HFFc6 (cell line): ENCODE data around the gene SIGLEC10. TPM values are rescaled to one million over a fixed set of nuclear protein-coding genes. Genes with fewer than 3 reads are reported as not detected.

Experiments
- DNase-seq: peaks from one replicate; pipeline ENCODE4 v3.0.0-alpha.2; 2018
- H3K27ac Mint-ChIP-seq: 2 replicates; pipeline ENCODE4 v1.8.0; 2020; ENCODE audit warnings: mild to moderate bottlenecking, mixed read lengths
- H3K27me3 Mint-ChIP-seq: 2 replicates; pipeline ENCODE4 v1.8.0; 2021; ENCODE audit warnings: mild to moderate bottlenecking, moderate library complexity, mixed read lengths; ENCODE audit not compliant: insufficient read depth
- H3K36me3 Mint-ChIP-seq: 2 replicates; pipeline ENCODE4 v1.8.0; 2021; ENCODE audit warnings: low read depth, mixed read lengths
- H3K4me1 Mint-ChIP-seq: 2 replicates; pipeline ENCODE4 v1.8.0; 2020; ENCODE audit warnings: low read depth, mixed read lengths
- H3K4me3 Mint-ChIP-seq: 2 replicates; pipeline ENCODE4 v1.8.0; 2020; ENCODE audit warnings: mild to moderate bottlenecking, moderate library complexity, mixed read lengths
- H3K9me3 Mint-ChIP-seq: 2 replicates; pipeline ENCODE4 v1.8.0; 2020; ENCODE audit warnings: mild to moderate bottlenecking, mixed read lengths
- CTCF ChIP-seq: fragments of 200-600 bp; sonication (generic); IDR thresholded peaks from 2 replicates; pipeline ENCODE4 v1.5.0; 2021; ENCODE audit warnings: antibody characterized with exemption, mild to moderate bottlenecking
- total RNA-seq, 6 experiments: library from RNA; stranded (reverse); fragmentation: NEBNext Ultra II Directional; extraction: Animal tissue kit (Norgen Biotek cat#: 25700); gene quantifications; 2 replicates in 1 of 6; 3 replicates in 5 of 6; pipeline ENCODE4 v1.2.3, GENCODE V29; 2021

Gene SIGLEC10
- total RNA-seq, 6 experiments from 2014 or later, result not detected

- Mint-ChIP-seq H3K4me3 (no peak overlapping the region), H3K36me3 (no peaks in the 10 kb centered on the region), H3K9me3 (no peaks in the 10 kb centered on the region), H3K27me3 (peaks cover 24% of the 10 kb centered on the region), H3K4me1 (peaks cover 13% of the 10 kb centered on the region), H3K27ac (no peak overlapping the region)
- no peak for DNase-seq
- no peak for TF ChIP-seq CTCF
Observed at GRCh38 chr19:51371186-51371690, 46.2 kb downstream of the SIGLEC10 start.

GRCh38 chr19:51370230-51370629 is 47.2 kb downstream of the SIGLEC10 start:
- DNase-seq, result no peak
- peak overlapping the region; percentile 6; the same call in 1 of the 2 replicates for H3K4me3 Mint-ChIP-seq
- no peaks in the 10 kb centered on the region for H3K9me3 Mint-ChIP-seq
- H3K27me3 Mint-ChIP-seq, result peaks cover 24% of the 10 kb centered on the region
- no peak overlapping the region for H3K27ac Mint-ChIP-seq
- TF ChIP-seq CTCF, result no peak
- H3K36me3 Mint-ChIP-seq, result no peaks in the 10 kb centered on the region; the same call in 1 of the 2 replicates
- H3K4me1 Mint-ChIP-seq, result peaks cover 17% of the 10 kb centered on the region

- H3K27ac Mint-ChIP-seq, result peak within 1 kb of the TSS; percentile 97
- H3K36me3 Mint-ChIP-seq, result peaks cover 5% of the 10 kb centered on the region; the same call in 1 of the 2 replicates
- peaks cover 16% of the 10 kb centered on the region for H3K27me3 Mint-ChIP-seq
- H3K4me1 Mint-ChIP-seq, result peaks cover 31% of the 10 kb centered on the region
- H3K9me3 Mint-ChIP-seq, result no peaks in the 10 kb centered on the region
- no peak for TF ChIP-seq CTCF
- peak within 1 kb of the TSS; percentile 97 for H3K4me3 Mint-ChIP-seq
- DNase-seq, result no peak
Observed at GRCh38 chr19:51368366-51369282, 48.8 kb downstream of the SIGLEC10 start, which contains the start of gene CLDND2. TSS of gene CLDND2 (minus strand) at chr19:51369003. CDS start at chr19:51368577, 426 bp downstream.

GRCh38 chr19:51367565-51368365 is 49.7 kb downstream of the SIGLEC10 start:
- Mint-ChIP-seq H3K27me3 (peaks cover 13% of the 10 kb centered on the region), H3K27ac (peak overlapping the region; percentile 97), H3K9me3 (no peaks in the 10 kb centered on the region), H3K4me1 (peaks cover 39% of the 10 kb centered on the region), H3K4me3 (peak overlapping the region; percentile 97), H3K36me3 (peaks cover 5% of the 10 kb centered on the region; the same call in 1 of the 2 replicates)
- 0 out of 2 replicates have a peak, but pooled peaks have one; percentile 10 for TF ChIP-seq CTCF
- DNase-seq, result peak; percentile 99

GRCh38 chr19:51367255-51367564 is 50.2 kb downstream of the SIGLEC10 start:
- Mint-ChIP-seq H3K27ac (peak overlapping the region; percentile 97), H3K4me1 (peaks cover 44% of the 10 kb centered on the region), H3K27me3 (peaks cover 12% of the 10 kb centered on the region), H3K4me3 (peak overlapping the region; percentile 97), H3K36me3 (peaks cover 5% of the 10 kb centered on the region; the same call in 1 of the 2 replicates), H3K9me3 (no peaks in the 10 kb centered on the region)
- no peak for TF ChIP-seq CTCF
- DNase-seq, result no peak
